GM21447 (cell line): ENCODE data around the gene FAIM2.
"Not testable (repeated sequence)": the region's sequence is repeated elsewhere in the genome, so short reads cannot be mapped to it uniquely, and the experiment has no call there.

Experiments used
- ATAC-seq: cut with Tn5 transposase; IDR thresholded peaks from one replicate; pipeline ENCODE4 v1.9.1; 2021; ENCODE audit not compliant: unreplicated experiment

The FAIM2 gene

GRCh38 chr12:49881415-49882247, 22.1 kb downstream of the FAIM2 start:
- ATAC-seq, result no peak

- no peak for ATAC-seq
These were observed 22.8 kb downstream of the FAIM2 start for GRCh38 chr12:49880756-49881414.

GRCh38 chr12:49879065-49879464, 24.6 kb downstream of the FAIM2 start:
- not testable (repeated sequence) for ATAC-seq

- ATAC-seq, result no peak
These were observed 25.7 kb downstream of the FAIM2 start for GRCh38 chr12:49878021-49878420.

GRCh38 chr12:49877066-49877465, 26.6 kb downstream of the FAIM2 start:
- ATAC-seq, result no peak

- ATAC-seq, result no peak
These were observed 27.6 kb downstream of the FAIM2 start for GRCh38 chr12:49876070-49876469.

- no peak for ATAC-seq
These were observed 28.5 kb downstream of the FAIM2 start for GRCh38 chr12:49875115-49875720.

- no peak for ATAC-seq
These were observed 29.4 kb downstream of the FAIM2 start for GRCh38 chr12:49874142-49874897.

GRCh38 chr12:49873361-49873934, 30.3 kb downstream of the FAIM2 start:
- ATAC-seq, result no peak

GRCh38 chr12:49872781-49873181, 30.9 kb downstream of the FAIM2 start:
- ATAC-seq, result no peak

GRCh38 chr12:49872381-49872780, 31.3 kb downstream of the FAIM2 start:
- no peak for ATAC-seq

- not testable (repeated sequence) for ATAC-seq
These were observed 31.9 kb downstream of the FAIM2 start for GRCh38 chr12:49871811-49872251.

- ATAC-seq, result no peak
These were observed 32.5 kb downstream of the FAIM2 start for GRCh38 chr12:49871263-49871561.

- no peak for ATAC-seq
These were observed 33.0 kb downstream of the FAIM2 start for GRCh38 chr12:49870501-49871262.

GRCh38 chr12:49869816-49870500, 33.7 kb downstream of the FAIM2 start:
- ATAC-seq, result no peak

GRCh38 chr12:49868952-49869815, 34.5 kb downstream of the FAIM2 start:
- ATAC-seq, result no peak

GRCh38 chr12:49868449-49868848, 35.3 kb downstream of the FAIM2 start:
- no peak for ATAC-seq

- no peak for ATAC-seq
These were observed 35.9 kb downstream of the FAIM2 start for GRCh38 chr12:49867570-49868341.
